HepG2 (cell line): ENCODE measurements around the gene CFAP221. TPM values are rescaled to one million over a fixed set of nuclear protein-coding genes. Genes with fewer than 3 reads are reported as not detected.

Experiments used
- ATAC-seq: fragments of 200-7000 bp; cut with Tn5 transposase; 3 replicates; pipeline ENCODE4 v1.9.1; 2020; ENCODE audit warnings: mild to moderate bottlenecking, moderate library complexity
- BruUV-seq: library from RNA; stranded (reverse); fragments of 400-500 nt; replicated peaks from 2 replicates; lab custom pipeline; 2021; lab: Mats Ljungman, UMichigan
- CTCF ChIA-PET: fragments of 300-600 bp; formaldehyde crosslinking; extraction: SDS; loops from one replicate; lab custom pipeline; 2021; ENCODE audit warnings: low total read pairs, inconsistent platforms, low intra/inter-chr PET ratio; lab: Yijun Ruan, JAX
- POLR2A ChIA-PET: fragments of 350-600 bp; sonication (Branson Sonifier 250); formaldehyde crosslinking; loops from one replicate; lab custom pipeline; 2020; ENCODE audit warnings: antibody characterized with exemption, inconsistent platforms; lab: Yijun Ruan, JAX
- DNase-seq: peaks from one replicate; pipeline ENCODE4 v3.0.0-alpha.2; 2015; ENCODE audit warnings: low spot score
- FAIRE-seq: peaks from 3 replicates; lab custom pipeline; 2011; peaks lifted over from hg19 to GRCh38; lab: Jason Lieb, UNC
- H2AFZ ChIP-seq: one replicate; pipeline ENCODE4 v1.6.1; 2011; ENCODE audit warnings: low read length, inconsistent platforms
- H3K27ac ChIP-seq: fragments of 300-600 bp; 3 replicates; pipeline ENCODE4 v1.8.0; 2011; ENCODE audit warnings: mixed run types, mild to moderate bottlenecking, mixed read lengths, low read length, inconsistent platforms; ENCODE audit not compliant: insufficient read depth; ENCODE audit errors: extremely low read length
- H3K27me3 ChIP-seq, 2 experiments: fragments of 200-600 bp in 1 of 2; 2 replicates in 1 of 2; 3 replicates in 1 of 2; pipeline versions ENCODE4 v1.6.0 to v1.8.0; 2011; ENCODE audit warnings: low read length in 2 of 2, mild to moderate bottlenecking in 2 of 2, moderate library complexity in 2 of 2, inconsistent platforms in 1 of 2; ENCODE audit not compliant: insufficient read depth in 2 of 2, control insufficient read depth in 1 of 2
- H3K36me3 ChIP-seq, 2 experiments: fragments of 200-600 bp in 1 of 2; replicated peaks in 1 of 2; 2 replicates in 1 of 2; 3 replicates in 1 of 2; pipeline versions ENCODE4 v1.5.1 to v1.8.0; 2011; ENCODE audit warnings: low read length in 2 of 2, inconsistent platforms in 1 of 2; ENCODE audit not compliant: insufficient read depth in 2 of 2, control insufficient read depth in 1 of 2
- H3K4me1 ChIP-seq: 2 replicates; pipeline ENCODE4 v1.5.1; 2012; ENCODE audit warnings: low read length, inconsistent platforms; ENCODE audit not compliant: insufficient read depth
- H3K4me2 ChIP-seq: 2 replicates; pipeline ENCODE4 v1.6.0; 2011; ENCODE audit warnings: low read depth, low read length, inconsistent platforms
- H3K4me3 ChIP-seq, 3 experiments: fragments of 200-600 bp in 1 of 3; sonication (generic), shearing (Covaris generic) in 1 of 3; replicated peaks in 1 of 3; 2 replicates each; pipeline ENCODE4 v1.5.1; 2011 to 2016; ENCODE audit warnings: low read length in 3 of 3, inconsistent platforms in 2 of 3, low read depth in 2 of 3, mild to moderate bottlenecking in 2 of 3, control low read depth in 1 of 3, mixed read lengths in 1 of 3; ENCODE audit not compliant: insufficient read depth in 1 of 3
- H3K79me2 ChIP-seq: one replicate; pipeline ENCODE4 v1.6.1; 2011; ENCODE audit warnings: low read length, inconsistent platforms; ENCODE audit not compliant: insufficient read depth
- H3K9ac ChIP-seq: 2 replicates; pipeline ENCODE4 v1.6.0; 2011; ENCODE audit warnings: mild to moderate bottlenecking, low read depth, low read length, inconsistent platforms; ENCODE audit not compliant: insufficient read depth
- H3K9me3 ChIP-seq: 2 replicates; pipeline ENCODE4 v1.5.1; 2012; ENCODE audit warnings: mild to moderate bottlenecking, low read length
- H4K20me1 ChIP-seq: 2 replicates; pipeline ENCODE4 v1.6.0; 2011; ENCODE audit warnings: inconsistent platforms, mild to moderate bottlenecking, low read length, moderate library complexity; ENCODE audit not compliant: insufficient read depth
- CC2D1A ChIP-seq: sonication (generic); formaldehyde crosslinking; IDR thresholded peaks from 2 replicates; pipeline ENCODE4 v1.8.1; 2023; ENCODE audit warnings: mild to moderate bottlenecking, missing genetic modification reagents
- E2F5 ChIP-seq: sonication (generic); formaldehyde crosslinking; conservative IDR thresholded peaks from 2 replicates; pipeline ENCODE4 v1.4.0; 2020; ENCODE audit warnings: missing genetic modification reagents
- FOXO1 ChIP-seq: sonication (generic); formaldehyde crosslinking; IDR thresholded peaks from 2 replicates; pipeline ENCODE4 v1.4.0; 2020; ENCODE audit warnings: missing genetic modification reagents
- KLF11 ChIP-seq: IDR thresholded peaks from 2 replicates; pipeline ENCODE4 v1.6.1; 2016; ENCODE audit warnings: missing compliant biosample characterization
- KLF16 ChIP-seq, 2 experiments: sonication (generic) in 1 of 2; formaldehyde crosslinking in 1 of 2; IDR thresholded peaks; 2 replicates each; pipeline versions ENCODE4 v1.6.1 to v1.8.0; 2016 to 2023; ENCODE audit warnings: missing genetic modification reagents in 2 of 2, missing compliant biosample characterization in 1 of 2
- PRDM4 ChIP-seq: sonication (generic); formaldehyde crosslinking; IDR thresholded peaks from 2 replicates; pipeline ENCODE4 v1.9.0; 2021; ENCODE audit warnings: missing genetic modification reagents, borderline replicate concordance
- SNRNP70 ChIP-seq: fragments of 200-400 bp; formaldehyde crosslinking; IDR thresholded peaks from 2 replicates; pipeline ENCODE4 v1.6.1; 2017; ENCODE audit warnings: mild to moderate bottlenecking, low read depth, low read length, moderate library complexity
- ZNF282 ChIP-seq: fragments of 450-650 bp; IDR thresholded peaks from 2 replicates; pipeline ENCODE4 v1.6.1; 2018; ENCODE audit not compliant: partially characterized antibody
- ZNF30 ChIP-seq: sonication (generic); formaldehyde crosslinking; IDR thresholded peaks from 2 replicates; pipeline ENCODE4 v1.5.0; 2020; ENCODE audit warnings: mild to moderate bottlenecking, missing genetic modification reagents
- ZNF362 ChIP-seq: sonication (generic); formaldehyde crosslinking; IDR thresholded peaks from 2 replicates; pipeline ENCODE4 v1.4.0; 2020; ENCODE audit warnings: missing genetic modification reagents, mild to moderate bottlenecking, borderline replicate concordance
- ZNF407 ChIP-seq: sonication (generic); formaldehyde crosslinking; IDR thresholded peaks from one replicate; pipeline ENCODE4 v1.5.1; 2020; ENCODE audit warnings: mild to moderate bottlenecking, missing genetic modification reagents; ENCODE audit errors: not compliant biosample characterization
- ZNF451 ChIP-seq: sonication (generic); formaldehyde crosslinking; IDR thresholded peaks from 2 replicates; pipeline ENCODE4 v1.5.0; 2020; ENCODE audit warnings: mild to moderate bottlenecking, missing genetic modification reagents
- ZNF547 ChIP-seq: sonication (generic); formaldehyde crosslinking; IDR thresholded peaks from 2 replicates; pipeline ENCODE4 v1.5.1; 2020; ENCODE audit warnings: mild to moderate bottlenecking, missing genetic modification reagents
- WGBS: methylation state at CpG from one replicate; pipeline ENCODE4 v1.1.6; 2017; ENCODE audit warnings: low lambda C conversion rate; 5-methylcytosine and 5-hydroxymethylcytosine counted together
- in situ Hi-C: cut with HindIII; loops from 2 replicates; pipeline ENCODE4 v1.10.0; 2017; ENCODE audit warnings: low pct_unique_long_range_greater_than_20kb; ENCODE audit not compliant: extremely low pct_ligation_motif_present
- intact Hi-C: fragments of 100-400 bp; cut with micrococcal nuclease; formaldehyde crosslinking; loops from one replicate; pipeline ENCODE4 v1.10.0; 2022; ENCODE audit not compliant: unreplicated experiment
- polyA plus RNA-seq, 8 experiments: library from polyadenylated mRNA; depleted of rRNA in 3 of 8; stranded (reverse) in 7 of 8; unstranded in 1 of 8; fragments of >200 nt; fragmentation: Illumina TruSeq in 4 of 8; extraction: Trizol in 4 of 8; gene quantifications; 2 replicates each; pipeline versions ENCODE4 v1.2.1 to v1.2.3, GENCODE V29; 2011 to 2016; ENCODE audit warnings: low read depth in 4 of 8, missing spikeins in 1 of 8, mixed read lengths in 1 of 8; ENCODE audit not compliant: insufficient read depth in 1 of 8
- total RNA-seq, 5 experiments: library from RNA; depleted of rRNA; stranded (reverse); fragments of >200 nt; fragmentation: Illumina TruSeq; extraction: Trizol; gene quantifications; 2 replicates each; pipeline ENCODE4 v1.2.3, GENCODE V29; 2016; ENCODE audit warnings: low read depth in 1 of 5

CFAP221 gene
- total and polyA plus RNA-seq, 2 of the 13 experiments (the other 11 are each of a cell fraction or from before 2014, with no cell fraction given) = not detected

- FAIRE-seq = no peak
- ChIA-PET CTCF (no interaction called here), POLR2A (no interaction called here)
- Histone ChIP-seq H3K27me3 (peaks cover 2 to 20% of the 10 kb centered on the region in 2 experiments; a peak in 3 of 5 replicates), H3K27ac (no peak overlapping the region), H2AFZ (no peak overlapping the region), H4K20me1 (no peaks in the 10 kb centered on the region), H3K9ac (no peak overlapping the region), H3K9me3 (no peaks in the 10 kb centered on the region), H3K4me3 (no peak overlapping the region), H3K4me2 (no peak overlapping the region), H3K36me3 (no peaks in the 10 kb centered on the region), H3K79me2 (no peaks in the 10 kb centered on the region), H3K4me1 (no peaks in the 10 kb centered on the region)
- no TSS peak for BruUV-seq
- intact Hi-C loops (loop anchor here (5.0 kb wide), 1 partner anchor 533 kb away; no protein-coding TSS in a partner anchor), in situ Hi-C loops (no loop called here)
- no peak for ATAC-seq
- DNase-seq = no peak
- 38% methylated on average over 3 of the region's 3 CpGs for WGBS
- TF ChIP-seq KLF16 (CRISPR knock-in tag; IDR thresholded peaks at IDR 0.05) (no peak), ZNF547 (CRISPR knock-in tag) (no peak), CC2D1A (CRISPR knock-in tag) (no peak), ZNF30 (CRISPR knock-in tag) (no peak), ZNF282 (no peak), E2F5 (CRISPR knock-in tag) (no peak), SNRNP70 (no peak), ZNF451 (CRISPR knock-in tag) (no peak), PRDM4 (CRISPR knock-in tag) (no peak), ZNF362 (CRISPR knock-in tag) (no peak), ZNF407 (CRISPR knock-in tag) (no peak), KLF11 (CRISPR knock-in tag) (no peak), FOXO1 (CRISPR knock-in tag) (no peak)
These were observed 99.9 kb downstream of the CFAP221 start for GRCh38 chr2:119644186-119644585.
